A673 (cell line): ENCODE measurements around the gene SCD.

Source experiments
- CTCF ChIP-seq: fragments of 300-800, 200-600 bp; sonication (generic); conservative IDR thresholded peaks from 2 replicates; pipeline ENCODE4 v1.5.1; 2017; ENCODE audit warnings: low read depth, mild to moderate bottlenecking, antibody characterized with exemption, low read length, moderate library complexity, mixed read lengths
- EZH2 ChIP-seq: fragments of 200-600 bp; sonication (generic); IDR thresholded peaks from 2 replicates; pipeline ENCODE4 v1.6.1; 2017; ENCODE audit warnings: borderline replicate concordance, low read depth, mild to moderate bottlenecking, mixed read lengths, antibody characterized with exemption, low read length; ENCODE audit not compliant: poor library complexity, severe bottlenecking

GRCh38 chr10:100380400-100380799 lies 33.4 kb downstream of the SCD start:
- no peak for TF ChIP-seq CTCF
- TF ChIP-seq EZH2, result no peak
